GM19463 (cell line): ENCODE results near the gene PRR5L.

Experiments used
- ATAC-seq: cut with Tn5 transposase; IDR thresholded peaks from one replicate; pipeline ENCODE4 v1.9.1; 2021; ENCODE audit warnings: mild to moderate bottlenecking, moderate library complexity; ENCODE audit not compliant: unreplicated experiment

The PRR5L gene

DNA sequence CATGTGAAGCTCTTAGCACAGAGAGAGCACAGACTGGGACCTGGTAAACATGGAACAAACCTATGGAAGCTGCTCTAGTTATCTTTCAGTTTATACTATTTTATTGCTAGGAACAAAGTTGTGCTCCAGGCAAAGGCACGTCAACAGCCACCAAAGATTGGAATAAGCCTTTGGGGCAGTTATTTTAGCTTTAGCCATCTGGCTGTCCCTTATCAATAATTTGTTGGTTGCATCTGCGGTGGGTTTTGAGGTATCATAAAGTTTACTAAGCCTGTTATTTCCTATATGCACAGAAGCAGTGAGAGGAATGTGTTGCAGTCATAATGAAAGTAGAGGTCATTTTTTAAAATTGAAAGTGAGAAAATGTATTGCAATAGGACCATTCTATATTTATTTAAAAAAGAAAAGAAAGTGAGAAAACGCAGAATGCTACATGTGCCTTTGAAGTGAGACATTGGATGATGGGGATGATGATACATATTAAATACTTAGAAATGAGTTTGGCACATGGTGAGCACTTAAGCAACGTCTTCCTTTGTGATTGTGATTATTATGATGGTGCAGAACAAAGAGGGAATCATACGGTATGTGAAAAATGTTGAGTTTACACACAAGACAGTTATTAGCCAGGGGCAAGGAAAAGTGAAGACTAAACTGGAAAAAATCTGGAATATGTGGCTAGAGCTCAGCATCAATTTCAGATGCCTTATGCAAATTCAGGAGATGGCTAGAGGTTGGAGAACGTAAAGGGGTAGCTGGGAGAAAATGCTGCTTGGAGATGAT is 58.3 kb downstream of the PRR5L start:
- peak; percentile 74 for ATAC-seq

DNA sequence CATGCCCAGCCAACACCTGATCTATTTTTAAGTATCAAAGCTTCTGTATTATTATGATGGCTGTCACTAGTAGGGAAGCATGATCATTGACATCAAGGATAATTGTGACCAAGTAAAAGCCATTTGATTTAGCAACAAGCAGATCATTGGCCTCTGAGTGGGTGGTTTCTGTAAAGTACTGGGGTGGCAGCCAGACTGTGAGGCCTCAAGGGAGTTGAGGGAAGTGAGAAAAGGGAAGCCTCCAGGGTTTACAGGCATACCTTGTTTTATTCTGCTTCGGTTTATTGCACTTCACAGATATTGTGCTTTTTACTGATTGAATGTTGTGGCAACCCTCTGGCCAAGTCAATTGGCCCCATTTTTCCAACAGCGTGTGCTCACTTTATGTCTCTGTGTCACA is 60.1 kb downstream of the PRR5L start:
- ATAC-seq: peak; percentile 69

- no peak for ATAC-seq
These were observed 61.7 kb downstream of the PRR5L start for GRCh38 chr11:36357831-36358230.

DNA sequence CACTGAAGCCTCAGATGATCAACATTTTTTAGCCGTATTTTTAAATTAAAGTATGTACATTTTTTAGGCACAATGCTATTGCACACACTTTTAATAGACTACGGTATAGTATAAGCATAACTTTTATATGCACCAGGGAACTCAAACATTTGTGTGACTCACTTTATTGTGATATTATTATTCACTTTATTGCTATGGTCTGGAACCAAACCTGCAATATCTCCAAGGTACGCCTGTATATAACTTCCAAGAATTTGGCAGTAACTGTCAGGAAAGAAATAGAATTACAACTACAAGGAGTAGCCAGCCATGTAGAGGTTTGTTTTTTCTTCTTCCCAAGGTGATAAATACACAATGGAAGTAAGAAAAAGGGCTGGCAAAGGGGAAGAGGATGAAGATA is 62.3 kb downstream of the PRR5L start:
- no peak for ATAC-seq

- no peak for ATAC-seq
These were observed 64.2 kb downstream of the PRR5L start for GRCh38 chr11:36360318-36360717.

DNA sequence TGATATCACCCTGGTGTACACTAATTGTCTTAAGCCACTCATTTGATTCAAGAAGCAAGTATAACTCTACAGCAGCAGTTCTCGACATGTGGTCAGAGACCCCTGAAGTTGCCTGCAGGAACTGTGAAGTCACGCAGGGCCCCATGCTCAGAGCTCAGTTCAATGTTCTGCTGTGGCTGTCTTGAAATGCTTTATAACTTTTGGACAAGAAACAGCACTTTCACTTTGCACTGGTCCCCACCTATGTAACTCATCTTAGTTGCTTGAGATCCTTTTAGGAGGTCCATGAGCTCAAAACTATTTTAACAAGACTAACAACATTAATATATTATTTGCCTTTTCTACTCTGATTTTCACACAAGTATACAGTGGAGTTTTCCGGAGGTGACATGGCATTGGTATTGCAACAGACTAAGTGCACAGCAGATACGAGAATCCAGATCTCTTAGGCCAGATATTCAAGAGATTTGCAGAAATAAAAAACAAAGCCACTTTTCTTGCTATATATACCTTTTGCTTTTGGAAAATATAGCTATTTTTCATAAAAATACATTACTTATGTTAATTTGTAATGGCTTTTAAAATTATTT is 64.8 kb downstream of the PRR5L start:
- no peak for ATAC-seq

- ATAC-seq: no peak
These were observed 65.4 kb downstream of the PRR5L start for GRCh38 chr11:36361472-36361871.

GRCh38 chr11:36361901-36362391 is 65.9 kb downstream of the PRR5L start:
- ATAC-seq: no peak

- ATAC-seq: no peak
These were observed 66.8 kb downstream of the PRR5L start for GRCh38 chr11:36362902-36363301.

DNA sequence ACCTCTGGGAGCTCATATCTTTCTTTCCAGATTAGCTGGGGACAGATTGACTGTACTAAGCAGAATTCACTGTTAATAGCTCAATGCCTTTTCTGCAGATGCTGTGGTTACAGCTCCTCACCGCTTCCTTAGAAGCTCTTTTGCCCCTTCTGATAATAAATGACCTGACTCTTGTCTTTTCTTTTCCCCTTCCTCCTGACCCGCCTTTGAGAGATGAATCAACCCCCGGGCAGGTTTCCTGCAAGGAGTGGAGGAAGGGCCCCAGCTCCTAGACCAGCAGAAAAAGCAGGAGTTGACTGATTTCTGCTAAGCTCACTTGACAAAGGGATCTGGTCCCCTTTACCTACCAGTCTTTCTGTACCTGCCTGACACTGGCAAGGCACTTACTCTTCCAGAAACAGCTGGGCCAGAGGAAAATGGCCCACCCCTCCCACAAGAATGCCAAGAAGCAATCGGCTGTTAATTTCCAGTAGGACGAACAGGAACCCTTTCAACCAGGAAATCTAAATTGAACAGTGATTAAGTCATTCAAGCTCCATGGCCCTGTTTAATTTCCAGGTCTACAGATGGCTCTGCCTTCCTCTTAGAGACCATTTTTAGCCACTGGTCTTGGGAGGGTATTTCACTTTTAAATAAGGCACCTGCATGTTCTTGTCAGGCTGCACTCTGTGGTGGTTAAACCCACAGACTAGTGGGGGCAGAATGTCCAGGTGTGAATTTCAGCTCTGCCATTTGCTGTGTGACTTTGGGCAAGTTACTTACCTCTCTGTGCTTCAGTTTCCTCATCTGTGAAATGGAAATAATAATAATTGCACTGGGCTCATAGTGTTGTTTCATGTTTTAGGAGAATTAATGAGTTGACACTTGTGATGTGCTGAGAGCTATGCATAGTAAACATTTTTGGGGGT is 67.5 kb downstream of the PRR5L start:
- ATAC-seq: peak; percentile 40

DNA sequence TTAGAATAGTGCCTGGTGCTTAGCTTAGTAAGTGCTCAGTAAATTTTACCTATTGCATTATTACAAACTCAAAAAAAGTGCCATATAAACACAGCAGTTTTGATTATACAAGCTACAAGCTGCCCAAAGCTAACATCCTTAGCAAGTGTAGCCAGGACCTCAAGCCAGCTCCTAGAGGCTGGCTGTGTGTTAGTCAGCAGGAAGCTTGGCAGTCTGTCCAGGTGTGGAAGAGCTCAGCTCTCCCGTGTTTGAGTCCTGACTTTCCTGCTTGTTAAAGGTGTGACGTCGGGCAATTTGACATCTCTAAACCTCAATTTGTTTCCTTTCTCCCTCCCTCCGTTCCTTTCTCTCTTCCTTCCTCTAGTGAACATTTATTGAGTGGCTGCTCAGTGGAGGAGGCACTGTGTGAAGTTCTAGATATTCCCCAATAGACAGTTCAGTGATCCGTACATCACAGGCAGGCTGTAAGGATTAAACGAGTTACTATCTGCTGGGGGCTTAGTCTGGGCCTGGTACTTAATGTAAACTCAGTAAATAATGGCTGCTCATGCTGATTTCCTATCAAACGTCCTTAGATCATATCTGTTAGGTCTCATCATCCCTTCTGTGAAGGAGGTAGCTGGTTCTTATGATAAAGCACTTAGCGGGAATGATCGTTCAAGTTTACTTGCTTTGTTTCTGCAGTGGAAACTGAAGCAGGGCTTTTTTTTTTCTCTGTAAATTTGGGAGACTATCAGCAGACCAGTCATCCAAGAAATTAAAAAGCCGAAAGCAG is 68.7 kb downstream of the PRR5L start:
- ATAC-seq: no peak

- no peak for ATAC-seq
These were observed 69.8 kb downstream of the PRR5L start for GRCh38 chr11:36365907-36366306.

DNA sequence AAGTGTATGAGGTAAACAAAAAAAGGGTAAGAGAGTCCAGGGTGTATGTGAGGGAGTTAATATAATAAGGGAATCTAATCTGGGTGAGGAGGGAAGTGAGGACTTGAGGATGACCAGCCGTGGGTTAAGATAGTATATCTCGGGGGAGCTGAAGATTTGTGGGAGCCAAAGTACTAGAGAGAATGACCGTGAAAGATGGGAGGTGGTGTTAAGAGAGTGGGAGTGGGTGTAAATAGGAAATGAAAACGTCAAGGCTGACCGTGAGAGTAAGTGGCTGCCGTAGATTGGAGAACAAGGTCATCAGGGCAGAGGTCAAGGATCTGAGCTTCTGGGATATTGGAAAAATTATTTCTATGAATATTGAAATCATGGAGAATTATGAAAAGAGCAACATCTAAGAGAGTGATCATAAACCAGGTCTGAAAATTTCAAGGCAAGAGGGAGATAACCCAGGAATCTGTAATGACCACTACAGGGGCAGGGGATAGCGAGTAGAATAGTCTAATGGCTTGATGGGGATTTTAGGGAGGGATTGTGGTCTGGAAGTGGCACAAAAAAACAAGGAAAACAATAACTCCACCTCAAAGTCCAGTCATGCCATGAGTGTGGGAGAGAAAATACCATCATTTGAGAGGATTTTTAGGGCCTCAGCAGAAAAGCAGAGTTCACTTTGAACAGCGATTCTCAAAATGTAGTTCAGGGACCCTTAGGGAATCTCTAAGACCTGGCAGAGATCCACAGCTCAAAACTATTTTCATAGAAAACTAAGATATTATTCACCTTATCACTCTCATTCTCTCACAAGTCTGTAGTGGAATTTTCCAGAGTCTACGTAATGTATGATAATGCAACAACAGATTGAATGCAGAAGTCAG is 72.0 kb downstream of the PRR5L start:
- no peak for ATAC-seq

DNA sequence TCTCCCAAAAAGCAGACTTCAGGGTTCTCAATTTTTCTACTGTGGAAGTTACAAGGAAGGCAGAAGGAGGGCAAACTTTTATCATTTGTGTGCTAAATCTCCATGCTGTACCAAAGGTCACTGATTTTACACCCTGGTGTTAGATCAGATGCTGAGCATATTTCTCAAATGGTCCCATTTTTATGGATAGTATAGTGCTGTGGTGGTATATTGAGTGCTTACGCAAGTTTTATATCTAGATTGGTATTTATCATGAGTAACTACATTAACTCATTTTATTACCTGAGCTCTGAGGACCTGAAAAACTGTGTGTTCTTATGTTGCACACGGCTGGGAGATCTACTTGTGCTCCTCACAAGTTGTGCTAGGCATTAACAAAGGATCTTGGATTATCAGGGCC is 75.1 kb downstream of the PRR5L start:
- no peak for ATAC-seq

DNA sequence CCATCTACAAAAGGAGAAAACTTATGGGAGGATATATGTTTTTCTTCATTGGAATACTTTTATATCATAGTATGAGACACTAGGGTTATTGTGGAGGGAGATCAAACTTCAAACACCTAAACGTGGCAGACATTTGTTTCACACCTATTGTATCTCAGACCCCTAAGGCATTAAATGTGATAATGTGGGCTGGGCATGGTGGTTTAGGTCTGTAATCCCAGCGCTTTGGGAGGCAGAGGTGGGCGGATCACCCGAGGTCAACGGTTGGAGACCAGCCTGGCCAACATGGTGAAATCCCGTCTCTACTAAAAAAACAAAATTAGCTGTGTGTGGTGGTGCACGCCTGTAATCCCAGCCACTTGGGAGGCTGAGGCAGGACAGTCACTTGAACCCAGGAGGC is 75.5 kb downstream of the PRR5L start:
- no peak for ATAC-seq

DNA sequence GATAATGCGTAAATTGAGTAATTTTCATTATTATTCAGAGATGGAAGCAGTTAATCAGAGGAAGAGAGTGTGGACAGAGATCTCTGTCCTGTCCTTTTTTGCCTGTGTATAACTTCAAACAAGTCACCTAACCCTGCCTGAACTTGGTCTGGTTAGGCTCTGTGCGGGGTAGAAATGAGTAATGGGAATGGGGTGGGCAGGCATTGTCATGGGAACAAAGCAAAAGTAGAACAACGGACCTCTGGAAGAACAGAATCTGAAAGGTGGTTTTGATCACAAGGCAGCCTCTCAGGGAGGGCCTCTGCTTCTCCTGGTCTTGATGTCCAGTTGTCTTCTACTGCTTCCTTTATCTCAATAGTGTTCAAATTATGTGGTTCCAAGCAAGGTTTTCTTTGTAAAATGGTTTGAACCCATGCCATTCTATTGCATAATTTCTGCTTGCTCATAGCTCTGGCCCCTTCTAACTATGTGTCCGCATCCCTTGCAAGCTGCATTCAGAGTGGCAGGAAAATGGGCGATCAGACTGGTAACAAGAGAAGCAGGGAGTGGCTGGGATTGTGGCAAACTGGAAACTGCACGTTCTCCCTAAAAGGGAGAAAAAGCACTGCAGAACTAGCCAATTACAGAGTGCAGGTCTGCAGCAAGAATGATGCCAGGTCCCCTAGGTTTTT is 76.1 kb downstream of the PRR5L start:
- no peak for ATAC-seq

DNA sequence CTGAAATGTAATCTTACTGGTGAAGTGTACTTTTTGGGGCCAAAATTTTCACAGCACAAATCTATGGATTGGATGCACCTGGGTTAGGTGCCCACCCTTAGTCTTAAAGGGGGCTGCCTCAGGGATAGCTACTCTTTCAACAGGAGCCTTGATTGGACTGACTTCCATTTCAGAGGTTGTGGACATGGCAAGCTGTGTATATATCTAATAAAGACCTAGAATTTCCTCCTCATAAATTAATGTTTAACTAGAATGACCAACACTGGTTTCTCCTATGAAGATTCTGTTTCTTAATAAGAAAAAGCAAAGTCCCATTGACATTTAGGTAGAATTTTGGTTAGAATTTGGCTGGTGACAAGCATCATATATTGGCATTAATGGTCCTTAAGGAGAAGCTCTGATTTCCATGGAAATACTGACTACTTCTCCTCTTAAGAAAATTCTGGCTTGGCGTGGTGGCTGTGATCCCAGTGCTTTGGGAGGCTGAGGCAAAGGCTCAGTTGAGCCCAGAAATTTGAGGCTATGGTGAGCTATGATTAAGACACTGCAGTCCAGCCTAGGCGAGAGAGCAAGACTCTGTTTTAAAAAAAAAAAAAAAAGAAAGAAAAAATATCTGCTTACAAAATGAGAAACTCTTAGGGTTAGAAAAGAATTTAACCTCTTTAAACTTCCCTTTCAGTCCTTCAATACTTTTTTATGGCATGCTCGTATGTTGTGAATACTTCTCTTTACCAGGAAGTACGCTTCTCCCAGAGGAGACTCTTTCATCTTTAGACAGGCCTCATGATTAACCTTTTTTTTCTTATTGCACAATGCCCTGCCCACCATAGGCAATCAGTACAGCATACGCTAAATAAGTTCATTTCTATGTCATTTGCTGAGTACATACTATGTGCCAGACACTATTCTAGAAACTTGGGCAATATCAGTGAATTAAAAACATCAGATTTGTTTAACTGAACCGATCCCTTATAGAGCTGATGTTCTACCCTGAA is 77.2 kb downstream of the PRR5L start:
- no peak for ATAC-seq

DNA sequence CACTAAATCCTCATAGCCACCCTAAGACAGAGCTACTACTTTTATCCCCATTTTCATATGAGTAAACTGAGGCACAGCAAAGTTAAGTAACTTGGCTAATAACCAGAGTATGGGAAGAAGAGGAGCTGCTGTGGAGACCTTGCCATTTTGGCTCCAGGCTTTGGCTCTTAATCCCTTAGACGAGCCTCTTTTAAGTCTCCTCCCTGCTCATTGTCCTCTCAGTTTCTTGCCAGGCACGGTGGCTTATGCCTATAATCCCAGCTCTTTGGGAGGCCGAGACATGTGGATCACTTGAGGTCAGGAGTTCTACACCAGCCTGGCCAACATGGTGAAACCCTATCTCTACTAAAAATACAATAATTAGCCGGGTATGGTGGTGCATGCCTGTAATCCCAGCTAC is 78.6 kb downstream of the PRR5L start:
- ATAC-seq: no peak
